HG02798 (cell line): ENCODE data around the gene FKBP1C.

Experiments
- ATAC-seq: cut with Tn5 transposase; IDR thresholded peaks from one replicate; pipeline ENCODE4 v1.9.1; 2021; ENCODE audit warnings: mild to moderate bottlenecking; ENCODE audit not compliant: unreplicated experiment, poor library complexity

Gene FKBP1C

GRCh38 chr6:63259153-63259552, 47.9 kb downstream of the FKBP1C start:
- no peak for ATAC-seq

GRCh38 chr6:63261820-63262219, 50.6 kb downstream of the FKBP1C start:
- ATAC-seq, result peak; percentile 50
